HG03378 (cell line): ENCODE measurements around the gene EXOC2.
A peak's percentile ranks its signal among the peaks of the same experiment; 100 is the strongest.
"Not testable (repeated sequence)": the region's sequence is repeated elsewhere in the genome, so short reads cannot be mapped to it uniquely, and the experiment has no call there.

ENCODE experiments used
- ATAC-seq: cut with Tn5 transposase; IDR thresholded peaks from one replicate; pipeline ENCODE4 v1.9.1; 2021; ENCODE audit warnings: mild to moderate bottlenecking, moderate library complexity; ENCODE audit not compliant: unreplicated experiment

Gene EXOC2

GRCh38 chr6:710601-711571 is 17.9 kb upstream of the EXOC2 start:
- peak; percentile 86 for ATAC-seq

- no peak for ATAC-seq
Observed at GRCh38 chr6:709471-710056, 16.6 kb upstream of the EXOC2 start.

GRCh38 chr6:708237-708598 is 15.3 kb upstream of the EXOC2 start:
- no peak for ATAC-seq

- no peak for ATAC-seq
Observed at GRCh38 chr6:707576-708236, 14.8 kb upstream of the EXOC2 start.

GRCh38 chr6:706819-707381 is 14.0 kb upstream of the EXOC2 start:
- no peak for ATAC-seq

DNA sequence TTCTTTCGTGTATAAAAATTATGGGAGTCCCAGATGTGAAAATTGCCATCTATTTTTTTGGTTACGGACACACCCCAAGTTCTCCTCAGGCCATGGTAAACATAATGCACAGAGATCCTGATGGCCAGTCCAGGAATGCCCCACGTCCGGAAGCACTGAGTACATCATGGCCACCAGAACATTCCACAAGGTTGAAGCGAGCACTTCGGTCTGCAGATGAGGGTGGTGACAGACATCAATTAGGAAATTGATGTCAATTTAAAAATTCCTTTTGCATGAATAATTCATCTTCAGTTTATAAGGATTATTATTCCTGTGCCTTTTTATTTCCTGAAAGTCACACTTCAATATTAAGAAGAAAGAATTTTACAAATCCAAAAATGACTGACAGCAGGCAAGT is 13.2 kb upstream of the EXOC2 start:
- no peak for ATAC-seq

DNA sequence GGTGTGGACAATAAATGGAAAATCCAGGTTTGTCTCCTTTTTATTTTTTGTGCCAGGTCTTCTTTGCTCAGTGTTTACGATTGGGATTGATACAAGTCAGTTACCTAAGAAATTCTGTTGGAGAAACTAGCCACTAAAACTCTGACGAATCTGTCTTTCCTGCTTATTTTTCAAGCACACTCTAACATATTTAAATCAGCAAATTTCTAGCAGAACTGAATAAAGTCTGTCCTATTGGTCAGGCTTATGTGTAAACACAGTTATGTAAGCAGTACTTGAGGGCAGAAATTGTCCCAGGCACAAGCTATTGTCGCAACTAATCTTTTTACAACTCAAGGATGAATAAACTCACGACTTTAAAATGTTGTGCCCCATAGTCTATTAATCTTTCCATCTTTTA is 12.1 kb upstream of the EXOC2 start:
- no peak for ATAC-seq

DNA sequence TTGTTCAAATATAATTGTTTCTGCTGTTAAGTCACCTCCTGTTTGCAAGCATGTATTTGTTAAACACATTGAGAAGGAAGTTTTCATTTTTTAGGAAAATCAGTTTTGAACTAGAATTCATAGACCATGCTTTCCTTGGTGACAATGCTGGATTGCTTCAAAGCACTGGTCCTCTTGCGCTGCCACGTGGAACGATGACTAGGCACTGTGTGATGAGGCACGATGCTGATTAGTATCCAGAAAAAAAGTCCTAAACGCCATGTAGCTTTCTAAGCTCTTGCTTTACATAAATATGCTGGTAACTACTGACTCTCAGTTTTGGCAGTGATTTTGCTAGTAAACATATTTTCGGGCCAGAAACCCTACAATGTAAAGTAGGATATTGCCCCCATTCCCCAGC is 11.1 kb upstream of the EXOC2 start:
- no peak for ATAC-seq

- ATAC-seq: no peak
Observed at GRCh38 chr6:703552-703951, 10.6 kb upstream of the EXOC2 start.

- ATAC-seq: no peak
Observed at GRCh38 chr6:701700-702479, 9.0 kb upstream of the EXOC2 start.

DNA sequence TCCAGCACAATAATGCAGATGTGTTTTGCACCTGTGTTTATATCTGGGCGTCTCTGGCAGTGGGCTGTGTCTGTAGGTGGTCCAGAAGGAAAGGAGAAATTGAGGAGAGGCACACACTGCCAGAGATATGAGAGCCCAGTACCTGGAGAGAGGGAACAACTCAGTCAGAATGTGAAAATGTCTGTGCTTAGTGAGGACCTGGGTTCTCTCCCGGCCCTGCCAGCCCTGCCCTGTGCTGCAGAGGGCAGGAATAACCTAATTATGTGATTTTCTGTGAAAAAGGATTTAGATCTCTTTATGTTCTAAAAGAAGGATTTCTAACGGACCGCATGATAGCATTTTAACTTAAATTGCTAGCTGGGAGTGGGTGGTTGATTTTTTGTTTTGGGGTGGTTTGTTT is 8.3 kb upstream of the EXOC2 start:
- no peak for ATAC-seq

- ATAC-seq: no peak
Observed at GRCh38 chr6:700490-700889, 7.6 kb upstream of the EXOC2 start.

GRCh38 chr6:699319-699718 is 6.4 kb upstream of the EXOC2 start:
- ATAC-seq: no peak

- ATAC-seq: not testable (repeated sequence)
Observed at GRCh38 chr6:694431-695126, 1.6 kb upstream of the EXOC2 start.

DNA sequence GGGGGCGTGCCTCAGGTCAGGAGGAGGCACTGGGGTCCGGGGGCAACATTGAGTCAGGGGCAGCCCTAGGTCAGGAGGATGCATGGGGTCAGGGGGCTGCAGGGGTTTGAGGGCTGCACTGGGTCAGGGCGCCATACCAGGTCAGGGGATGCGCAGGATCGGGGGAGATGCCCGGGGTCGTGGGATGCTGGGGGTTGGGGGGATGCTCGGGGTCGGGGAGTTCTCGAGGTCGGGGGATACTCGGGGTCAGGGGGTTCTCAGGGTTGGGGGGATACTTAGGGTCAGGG is 727 bp upstream of the EXOC2 start:
- ATAC-seq: no peak

DNA sequence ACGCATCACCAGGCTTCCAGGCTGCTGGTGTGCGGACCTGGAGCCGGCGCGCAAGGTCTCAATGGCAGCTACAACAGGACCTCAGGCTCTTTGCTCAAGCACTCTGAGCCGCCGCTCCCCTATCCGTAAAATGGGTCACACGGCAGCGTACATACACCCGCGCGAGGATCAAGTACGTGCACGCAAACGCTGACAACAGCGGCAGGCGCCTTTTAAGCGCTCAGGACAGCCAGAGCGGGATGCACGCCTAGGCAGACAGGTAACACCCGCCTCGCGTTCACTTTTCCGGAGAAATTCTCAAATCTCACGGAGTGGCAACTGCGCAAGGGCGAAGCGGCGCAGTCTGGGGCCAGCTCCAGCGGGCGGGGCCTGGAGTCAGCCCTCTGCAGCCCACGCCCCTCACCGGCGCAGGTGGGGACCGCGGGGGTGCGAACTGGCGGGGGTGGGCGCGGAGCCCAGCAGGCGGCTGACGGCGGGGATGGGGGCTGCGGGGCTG is 535 bp downstream of the EXOC2 start:
- peak; percentile 61 for ATAC-seq

DNA sequence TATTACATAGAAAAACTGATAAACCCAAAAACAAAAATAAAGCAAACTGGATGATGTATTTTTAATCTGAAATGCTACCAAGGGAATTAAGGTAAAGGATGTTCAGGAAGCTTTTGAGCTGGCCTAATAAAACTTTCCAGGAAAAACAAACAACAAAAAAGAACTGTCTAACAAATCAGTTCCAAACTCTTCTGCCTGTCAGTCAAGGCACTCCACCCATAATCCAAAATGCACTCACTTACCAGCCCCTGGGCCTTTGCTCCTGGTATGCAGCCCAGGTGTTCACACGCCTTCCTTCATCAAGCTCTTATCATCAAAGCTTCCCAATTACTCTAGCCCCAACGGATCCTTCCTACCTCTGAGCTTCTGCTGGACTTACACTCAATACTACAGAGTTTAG is 3.7 kb downstream of the EXOC2 start:
- ATAC-seq: no peak

DNA sequence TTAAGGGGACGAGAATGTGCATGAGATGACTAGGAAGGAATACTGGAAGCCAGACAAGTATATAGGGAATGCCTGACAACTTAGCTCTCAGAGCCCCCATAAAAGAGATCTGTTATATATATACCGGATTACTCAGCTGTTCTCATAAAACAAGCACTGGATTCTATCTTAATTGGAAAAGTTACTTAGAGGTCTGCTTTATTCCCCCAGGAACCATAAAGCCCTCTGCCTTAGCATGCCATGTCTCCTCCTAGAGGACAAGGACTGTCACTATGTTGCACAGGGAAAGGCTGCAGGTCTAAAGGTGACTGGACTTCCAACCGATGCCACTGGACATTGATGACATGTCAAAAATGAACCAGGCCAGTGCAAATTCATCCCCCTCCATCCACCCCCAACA is 6.4 kb downstream of the EXOC2 start:
- ATAC-seq: no peak

DNA sequence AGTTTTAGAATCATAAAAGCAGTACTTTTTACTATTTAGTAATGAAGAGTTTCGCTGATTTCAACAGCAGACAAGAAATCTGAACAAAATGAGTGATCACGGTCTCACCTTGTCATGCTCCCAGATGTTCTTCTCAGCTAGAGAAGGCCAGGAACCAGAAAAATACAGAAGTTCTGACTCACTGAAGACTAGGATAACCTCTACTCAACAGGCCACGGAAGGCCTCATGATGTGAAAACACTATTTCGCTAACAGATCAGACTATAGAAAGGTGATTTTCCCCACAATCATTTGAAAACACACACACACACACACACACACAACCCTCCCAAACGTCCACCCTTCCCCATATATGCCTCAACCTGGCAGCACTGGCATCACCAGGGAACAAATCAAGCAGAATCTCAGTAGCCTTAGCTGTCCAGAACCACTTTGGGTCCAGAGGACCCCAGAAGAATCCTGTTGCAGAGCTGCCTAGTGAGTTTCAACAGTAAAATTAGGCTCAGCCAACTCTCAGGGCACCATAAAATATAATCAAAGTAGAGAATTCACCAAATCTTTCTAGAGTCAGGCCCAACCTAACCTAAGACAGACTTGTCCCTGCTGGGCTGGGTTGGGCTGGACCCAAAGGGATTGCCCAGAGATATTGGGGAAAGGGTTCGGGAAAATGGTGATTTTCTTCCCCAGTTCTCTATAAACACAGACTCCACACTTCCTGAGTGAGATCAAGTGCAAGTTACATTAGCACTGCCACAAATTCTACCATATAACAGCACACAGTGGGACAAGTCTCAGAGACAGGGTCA is 7.9 kb downstream of the EXOC2 start:
- ATAC-seq: peak; percentile 72
